GM19025 (cell line): ENCODE data around the gene MT3.
"Not testable (repeated sequence)": the region's sequence is repeated elsewhere in the genome, so short reads cannot be mapped to it uniquely, and the experiment has no call there.

Source experiments
- ATAC-seq: cut with Tn5 transposase; IDR thresholded peaks from one replicate; pipeline ENCODE4 v1.9.1; 2021; ENCODE audit warnings: mild to moderate bottlenecking, low read depth, moderate library complexity; ENCODE audit not compliant: unreplicated experiment

The MT3 gene

GRCh38 chr16:56576585-56577299 is 12.6 kb upstream of the MT3 start:
- ATAC-seq, result no peak

GRCh38 chr16:56577300-56577625 is 12.1 kb upstream of the MT3 start:
- ATAC-seq, result no peak

GRCh38 chr16:56580391-56581048 is 8.8 kb upstream of the MT3 start:
- ATAC-seq, result no peak

DNA sequence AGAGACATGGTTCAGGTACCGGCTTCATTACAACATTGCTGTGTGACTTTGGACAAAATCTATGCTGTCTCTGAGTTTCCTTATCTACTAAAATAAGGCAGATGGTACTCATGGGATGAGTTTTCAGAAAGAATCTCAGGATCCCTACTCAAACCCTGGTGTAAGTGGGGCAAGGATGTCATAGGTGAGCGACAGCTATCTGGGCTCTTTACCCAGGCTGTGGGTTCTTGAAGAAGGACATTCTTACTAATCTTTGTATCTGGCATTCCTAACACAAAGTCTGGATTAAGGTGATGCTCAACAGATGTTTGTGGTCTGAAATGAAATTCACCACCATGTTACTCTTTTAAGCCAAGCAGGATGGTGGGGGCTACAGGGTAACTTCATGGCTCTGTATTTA is 6.4 kb upstream of the MT3 start:
- not testable (repeated sequence) for ATAC-seq

DNA sequence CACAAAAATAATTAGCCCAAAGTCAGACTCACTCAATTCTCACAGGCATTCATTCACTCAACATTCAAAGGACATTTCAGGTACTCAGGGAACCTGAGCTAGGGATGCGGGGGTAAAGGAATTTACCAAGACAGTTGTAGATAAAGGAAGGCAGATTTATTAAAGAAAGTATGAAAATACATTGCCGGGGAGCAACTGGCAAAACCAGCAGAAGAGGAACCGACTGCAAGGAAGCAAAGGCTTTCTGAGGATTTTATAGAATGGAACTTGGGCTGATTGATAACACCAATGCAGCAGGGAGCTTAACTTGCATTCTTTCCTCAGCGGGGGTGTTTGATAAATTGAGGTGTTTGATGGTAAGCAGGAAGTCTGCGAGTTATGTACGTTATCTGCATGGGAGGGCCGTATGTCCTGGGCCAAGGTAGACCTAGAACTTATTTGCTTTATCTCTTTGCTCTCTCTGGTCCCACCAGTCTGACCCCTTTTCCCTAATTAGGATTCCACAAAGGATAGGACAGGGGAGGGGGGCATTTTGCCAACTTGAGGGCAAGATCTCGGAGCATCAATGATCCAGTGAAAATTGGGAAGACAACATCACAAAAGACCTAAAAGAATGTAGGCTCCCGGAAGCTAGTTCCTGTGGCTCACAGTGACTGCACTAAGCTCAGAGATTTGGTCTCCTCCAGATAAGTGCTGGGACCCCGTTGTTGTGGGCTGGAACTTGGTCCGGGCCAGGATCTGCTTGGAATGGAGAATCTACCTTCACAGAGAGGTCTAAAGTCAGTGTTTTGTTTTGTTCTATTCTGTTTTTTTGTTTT is 5.8 kb upstream of the MT3 start:
- ATAC-seq, result no peak

GRCh38 chr16:56584276-56584675 is 5.1 kb upstream of the MT3 start:
- ATAC-seq, result no peak

DNA sequence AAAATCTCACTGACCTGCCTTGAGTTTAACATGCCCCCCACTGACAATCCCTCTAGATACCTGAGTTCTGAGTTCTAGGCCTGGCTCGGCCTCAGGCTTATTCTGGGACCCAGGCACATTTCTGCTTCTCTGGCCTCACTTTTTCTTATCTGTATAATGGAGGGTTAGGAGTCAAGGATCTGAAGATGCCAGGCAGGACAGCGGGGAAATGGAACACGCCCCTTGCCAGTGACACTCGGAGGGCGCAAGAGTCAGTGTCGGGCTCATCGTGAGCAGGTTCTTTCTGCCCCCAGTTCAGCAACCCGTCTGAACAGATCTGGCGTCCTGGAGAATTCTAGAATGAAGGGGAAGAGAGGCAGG is 567 bp upstream of the MT3 start:
- ATAC-seq, result no peak

DNA sequence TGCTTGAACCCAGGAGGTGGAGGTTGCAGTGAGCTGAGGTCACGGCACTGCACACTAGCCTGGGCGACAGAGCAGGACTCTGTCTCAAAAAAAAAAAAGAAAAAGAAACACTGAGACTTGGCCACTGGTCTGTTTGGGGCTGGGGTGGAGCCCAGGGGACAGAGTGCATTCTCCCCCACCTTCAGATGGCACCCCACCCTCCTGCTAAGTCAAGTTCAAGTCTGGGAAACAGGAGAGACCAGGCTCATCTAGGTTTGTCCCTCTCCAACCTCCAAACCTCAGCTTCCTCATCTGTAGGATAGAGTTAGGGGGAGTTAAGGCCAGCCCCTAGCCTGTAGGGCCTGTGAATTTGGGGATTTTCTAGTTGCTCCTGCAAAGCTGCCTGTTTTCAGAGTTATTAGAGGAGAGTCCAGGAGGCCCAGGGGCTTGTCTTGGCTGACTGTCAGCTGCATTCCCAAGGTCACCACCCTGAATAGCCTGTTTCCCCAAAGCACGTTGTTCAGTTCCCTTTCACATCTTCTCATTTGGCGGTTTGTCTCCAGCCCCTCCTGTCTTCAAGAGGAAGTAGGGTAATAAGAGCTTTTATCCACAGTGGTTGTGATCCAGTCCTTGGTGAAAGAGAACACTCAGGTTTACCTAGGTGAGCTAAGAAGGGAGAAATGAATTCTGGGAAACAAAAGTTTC is 2.2 kb downstream of the MT3 start:
- ATAC-seq, result no peak

GRCh38 chr16:56593573-56594291 is 4.4 kb downstream of the MT3 start:
- no peak for ATAC-seq

DNA sequence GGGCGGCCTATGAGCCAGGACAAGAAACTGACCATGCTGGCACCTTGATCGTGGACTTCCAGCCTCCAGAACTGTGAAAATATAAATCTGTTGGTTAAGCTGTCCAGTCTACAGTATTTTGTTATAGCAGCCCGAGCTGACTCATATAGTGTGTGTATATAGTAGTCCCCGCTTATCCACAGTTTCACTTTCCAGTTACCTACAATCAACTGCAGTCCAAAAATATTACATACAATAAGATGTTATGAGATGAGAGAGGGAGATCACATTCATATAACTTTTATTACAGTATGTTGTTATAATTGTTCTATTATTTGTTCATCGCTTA is 4.9 kb downstream of the MT3 start:
- no peak for ATAC-seq

- ATAC-seq, result no peak
Observed at GRCh38 chr16:56600398-56600999, 11.2 kb downstream of the MT3 start.

DNA sequence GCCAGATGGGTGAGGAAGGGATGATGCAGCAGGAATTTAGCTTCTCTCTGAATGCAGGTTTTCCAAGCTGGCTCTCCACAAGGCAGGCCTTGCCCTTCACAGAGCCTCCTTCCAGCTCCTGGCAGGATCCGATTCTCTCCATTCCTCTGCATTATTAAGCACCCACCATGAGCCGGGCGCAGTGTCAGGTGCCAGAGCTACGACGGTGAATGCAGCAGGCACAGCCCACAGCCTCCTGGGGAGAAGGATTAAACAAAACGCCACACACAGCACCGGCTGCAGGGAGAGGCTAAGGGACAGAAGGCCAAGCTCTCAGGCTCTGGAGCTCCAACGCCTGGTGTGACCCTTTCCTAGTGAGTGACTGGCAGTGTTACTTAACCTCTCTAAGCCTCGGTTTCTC is 12.0 kb downstream of the MT3 start:
- no peak for ATAC-seq

GRCh38 chr16:56603589-56603988 is 14.3 kb downstream of the MT3 start:
- no peak for ATAC-seq

GRCh38 chr16:56604966-56605365 is 15.6 kb downstream of the MT3 start:
- ATAC-seq, result no peak

DNA sequence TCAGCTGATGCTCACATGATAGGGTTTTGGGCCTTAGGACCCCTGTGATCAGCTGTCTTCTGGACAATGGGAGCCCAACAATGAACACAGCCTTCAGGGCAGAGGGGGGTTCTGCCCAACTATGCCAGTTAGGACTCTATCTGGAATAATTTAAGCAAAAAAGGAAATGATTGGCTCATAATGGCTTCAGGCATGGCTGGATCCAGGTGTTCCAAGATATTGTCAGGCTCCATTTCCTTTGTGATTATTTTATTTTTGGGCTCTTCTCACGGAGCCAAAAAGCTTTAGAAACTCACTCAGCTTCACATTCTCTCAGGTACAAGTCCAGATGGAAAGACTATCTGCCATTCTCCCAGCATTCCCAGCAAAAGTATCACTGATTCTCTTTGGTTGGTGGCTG is 16.1 kb downstream of the MT3 start:
- no peak for ATAC-seq

- ATAC-seq, result no peak
Observed at GRCh38 chr16:56606071-56606475, 16.7 kb downstream of the MT3 start.

DNA sequence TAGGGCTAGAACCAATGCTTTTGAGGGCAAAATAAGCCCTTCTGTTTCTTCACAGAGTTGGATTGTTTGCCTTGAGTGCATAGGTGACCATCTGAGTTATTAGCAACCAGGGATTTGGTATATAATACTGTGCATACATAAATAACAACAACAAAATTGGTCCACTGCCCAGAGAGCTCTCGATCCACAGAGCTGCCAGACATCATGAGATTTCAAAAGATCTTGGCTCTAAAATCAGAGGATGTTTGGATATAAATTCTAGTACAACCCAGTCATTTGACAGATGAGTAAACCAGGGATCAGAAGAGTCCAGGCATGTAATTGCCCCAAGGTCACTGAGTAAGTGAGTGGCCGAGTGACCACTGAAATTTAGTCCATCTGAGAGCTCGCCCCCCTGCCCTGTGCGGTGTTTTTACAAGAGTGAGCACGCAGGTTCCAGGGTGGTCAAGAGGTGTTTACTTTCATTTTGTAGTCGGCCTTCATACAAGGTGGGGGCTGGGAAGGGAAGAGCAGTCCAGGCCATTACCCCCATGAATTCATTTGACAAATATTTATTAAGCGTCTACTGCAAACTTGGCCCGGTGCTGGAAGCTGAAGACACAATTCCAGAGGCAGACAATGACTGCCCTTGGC is 17.3 kb downstream of the MT3 start:
- ATAC-seq, result no peak

GRCh38 chr16:56607109-56607618 is 17.8 kb downstream of the MT3 start:
- no peak for ATAC-seq

DNA sequence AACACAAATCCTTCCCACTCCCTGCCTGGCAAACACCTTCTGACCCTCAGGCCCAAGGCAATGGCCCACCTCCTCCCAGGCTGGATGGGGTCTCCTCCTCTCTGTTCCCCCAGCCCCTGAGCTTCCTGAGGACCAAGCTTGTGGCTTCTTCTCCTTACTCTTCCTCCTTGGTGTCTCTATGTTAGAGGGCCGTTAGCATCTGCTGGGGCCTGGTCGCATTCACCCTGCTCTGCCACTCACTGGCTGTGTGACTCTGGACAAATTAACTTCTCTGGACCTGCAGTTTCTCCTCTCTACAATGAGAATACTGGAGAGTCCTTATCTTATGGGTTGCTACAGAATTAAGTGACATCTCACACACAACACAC is 18.3 kb downstream of the MT3 start:
- no peak for ATAC-seq
